Measurements from ENCODE around the gene CRYBA2. TPM values are rescaled to one million over a fixed set of nuclear protein-coding genes. Genes with fewer than 3 reads are reported as not detected.

Gene CRYBA2
- polyA plus RNA-seq, 1 experiment: 0.26 TPM

- TF ChIP-seq CTCF (IDR thresholded peaks at IDR 0.05; ENCODE audit: insufficient read depth, low read depth, low read length): no peak
- POLR2A ChIA-PET: no interaction called here
- Histone ChIP-seq H3K36me3 (ENCODE audit: control insufficient read depth, insufficient read depth, low read length) (no peaks in the 10 kb centered on the region), H3K27me3 (ENCODE audit: control insufficient read depth, insufficient read depth, low read length) (peaks cover 24% of the 10 kb centered on the region), H3K4me3 (ENCODE audit: low read depth, low read length) (no peak overlapping the region)
- CTCF ChIA-PET: interaction anchor here (0.9 to 9.3 kb wide), 14 partner anchors 9 to 123 kb away, joined by 3 to 198 read pairs (median 6); partner anchors contain the start of genes FEV and NHEJ1
- DNase-seq (ENCODE audit: low read depth): no peak
Measured at GRCh38 chr2:219031005-219031738, 38.0 kb upstream of the CRYBA2 start.

GRCh38 chr2:219030177-219030940, 37.1 kb upstream of the CRYBA2 start:
- DNase-seq (ENCODE audit: low read depth): no peak
- no peak for TF ChIP-seq CTCF (IDR thresholded peaks at IDR 0.05; ENCODE audit: insufficient read depth, low read depth, low read length)
- H3K27me3 ChIP-seq (ENCODE audit: control insufficient read depth, insufficient read depth, low read length): peaks cover 20% of the 10 kb centered on the region
- ChIA-PET POLR2A (no interaction called here), CTCF (interaction anchor here (0.6 to 9.3 kb wide), 48 partner anchors 8 to 500 kb away, joined by 3 to 198 read pairs (median 5); partner anchors contain the start of genes CFAP65, FEV, NHEJ1 and ZFAND2B)
- H3K36me3 ChIP-seq (ENCODE audit: control insufficient read depth, insufficient read depth, low read length): no peaks in the 10 kb centered on the region
- no peak overlapping the region for H3K4me3 ChIP-seq (ENCODE audit: low read depth, low read length)

- TF ChIP-seq CTCF (IDR thresholded peaks at IDR 0.05; ENCODE audit: insufficient read depth, low read depth, low read length): peak; percentile 97
- no peak for DNase-seq (ENCODE audit: low read depth)
- ChIA-PET POLR2A (no interaction called here), CTCF (interaction anchor here (0.6 to 9.3 kb wide), 49 partner anchors 9 to 500 kb away, joined by 3 to 198 read pairs (median 5); partner anchors contain the start of genes CFAP65, FEV, NHEJ1 and ZFAND2B)
- Histone ChIP-seq H3K27me3 (ENCODE audit: control insufficient read depth, insufficient read depth, low read length) (peaks cover 22% of the 10 kb centered on the region), H3K4me3 (ENCODE audit: low read depth, low read length) (no peak overlapping the region), H3K36me3 (ENCODE audit: control insufficient read depth, insufficient read depth, low read length) (no peaks in the 10 kb centered on the region)
Measured at GRCh38 chr2:219029829-219030165, 36.6 kb upstream of the CRYBA2 start.

GRCh38 chr2:219028996-219029828, 36.0 kb upstream of the CRYBA2 start:
- no peak for TF ChIP-seq CTCF (IDR thresholded peaks at IDR 0.05; ENCODE audit: insufficient read depth, low read depth, low read length)
- H3K36me3 ChIP-seq (ENCODE audit: control insufficient read depth, insufficient read depth, low read length): no peaks in the 10 kb centered on the region

More at GRCh38 chr2:219028996-219029828, 36.0 kb upstream of the CRYBA2 start:
- H3K27me3 ChIP-seq (ENCODE audit: control insufficient read depth, insufficient read depth, low read length): peaks cover 22% of the 10 kb centered on the region
- POLR2A ChIA-PET: no interaction called here
- CTCF ChIA-PET: interaction anchor here (0.6 to 9.3 kb wide), 45 partner anchors 9 to 288 kb away, joined by 3 to 198 read pairs (median 5); partner anchors contain the start of genes CFAP65, FEV, NHEJ1 and ZFAND2B
- DNase-seq (ENCODE audit: low read depth): no peak
- H3K4me3 ChIP-seq (ENCODE audit: low read depth, low read length): no peak overlapping the region
